Endothelial cell (in vitro differentiated cells): ENCODE data around the gene ACMSD. TPM values are rescaled to one million over a fixed set of nuclear protein-coding genes. Genes with fewer than 3 reads are reported as not detected.

Source experiments
- DNase-seq: peaks from one replicate; pipeline ENCODE4 v3.0.0; 2021; ENCODE audit warnings: low spot score
- H3K27ac Mint-ChIP-seq: one replicate; pipeline ENCODE4 v1.8.0; 2021; ENCODE audit warnings: mixed read lengths, inconsistent platforms; ENCODE audit not compliant: unreplicated experiment
- H3K27me3 Mint-ChIP-seq: one replicate; pipeline ENCODE4 v1.8.0; 2021; ENCODE audit warnings: mild to moderate bottlenecking, moderate library complexity, mixed read lengths, inconsistent platforms; ENCODE audit not compliant: unreplicated experiment
- H3K36me3 Mint-ChIP-seq: one replicate; pipeline ENCODE4 v1.8.0; 2021; ENCODE audit warnings: mild to moderate bottlenecking, low read depth, mixed read lengths, inconsistent platforms; ENCODE audit not compliant: unreplicated experiment
- H3K4me1 Mint-ChIP-seq: one replicate; pipeline ENCODE4 v1.8.0; 2021; ENCODE audit warnings: mild to moderate bottlenecking, mixed read lengths, inconsistent platforms; ENCODE audit not compliant: unreplicated experiment
- H3K4me3 Mint-ChIP-seq: one replicate; pipeline ENCODE4 v1.8.0; 2021; ENCODE audit warnings: mild to moderate bottlenecking, mixed read lengths, inconsistent platforms; ENCODE audit not compliant: unreplicated experiment
- H3K9me3 Mint-ChIP-seq: one replicate; pipeline ENCODE4 v1.8.0; 2021; ENCODE audit warnings: mixed read lengths, inconsistent platforms; ENCODE audit not compliant: unreplicated experiment
- CTCF ChIP-seq: fragments of 200-600 bp; sonication (generic); IDR thresholded peaks from one replicate; pipeline ENCODE4 v1.5.0; 2021; ENCODE audit warnings: antibody characterized with exemption; ENCODE audit not compliant: unreplicated experiment
- total RNA-seq: library from RNA; stranded (reverse); fragmentation: NEBNext Ultra II Directional; extraction: Animal tissue kit (Norgen Biotek cat#: 25700); gene quantifications from one replicate; pipeline ENCODE4 v1.2.1, GENCODE V29; 2021; ENCODE audit not compliant: unreplicated experiment

The ACMSD gene
- total RNA-seq, 1 donor from 2014 or later: not detected

DNA sequence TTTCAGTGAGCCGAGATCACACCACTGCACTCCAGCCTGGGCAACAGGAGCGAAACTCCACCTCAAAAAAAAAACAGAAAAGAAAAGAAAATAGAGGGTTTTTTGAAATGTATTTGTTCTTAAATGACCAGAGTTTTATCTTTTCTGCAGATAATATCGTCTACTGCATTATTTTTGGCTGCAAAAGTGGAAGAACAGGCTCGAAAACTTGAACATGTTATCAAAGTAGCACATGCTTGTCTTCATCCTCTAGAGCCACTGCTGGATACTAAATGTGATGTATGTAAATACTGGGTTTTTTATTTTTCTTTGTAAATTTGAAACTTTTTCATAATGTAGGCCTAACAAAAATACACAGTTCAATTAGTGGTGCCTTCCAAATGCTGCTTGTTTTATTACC lies 98.3 kb downstream of the ACMSD start:
- H3K36me3 Mint-ChIP-seq: peaks cover 11% of the 10 kb centered on the region
- no peak overlapping the region for H3K4me3 Mint-ChIP-seq
- H3K4me1 Mint-ChIP-seq: peaks cover 8% of the 10 kb centered on the region
- H3K27ac Mint-ChIP-seq: no peak overlapping the region
- TF ChIP-seq CTCF: no peak
- H3K27me3 Mint-ChIP-seq: no peaks in the 10 kb centered on the region
- H3K9me3 Mint-ChIP-seq: no peaks in the 10 kb centered on the region
- DNase-seq: no peak

DNA sequence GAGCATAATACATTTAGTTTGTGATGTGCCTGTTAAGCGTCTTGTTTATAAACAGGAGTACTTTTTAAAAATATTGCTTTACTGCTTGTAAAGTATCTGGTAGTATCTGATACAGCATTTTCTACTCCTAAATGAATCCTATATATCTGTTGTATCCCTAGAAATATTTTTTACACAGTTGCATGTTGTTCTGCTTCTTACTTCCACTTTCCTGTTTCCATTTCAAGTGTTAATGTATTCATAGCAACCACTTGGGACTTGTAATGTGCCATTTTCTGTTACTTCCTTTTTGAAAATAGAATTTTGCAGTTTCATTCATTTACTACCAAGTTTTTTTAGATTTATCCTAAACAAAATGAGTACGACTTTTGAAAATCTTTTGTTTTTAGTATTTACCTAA lies 105.1 kb downstream of the ACMSD start:
- TF ChIP-seq CTCF: no peak
- Mint-ChIP-seq H3K4me3 (no peak overlapping the region), H3K36me3 (peaks cover 20% of the 10 kb centered on the region), H3K9me3 (no peaks in the 10 kb centered on the region), H3K27ac (peak overlapping the region; percentile 85), H3K4me1 (peaks cover 3% of the 10 kb centered on the region), H3K27me3 (peaks cover 2% of the 10 kb centered on the region)
- no peak for DNase-seq

GRCh38 chr2:134944975-134945374 lies 106.6 kb downstream of the ACMSD start:
- H3K9me3 Mint-ChIP-seq: no peaks in the 10 kb centered on the region
- DNase-seq: no peak
- peaks cover 3% of the 10 kb centered on the region for H3K4me1 Mint-ChIP-seq
- no peak overlapping the region for H3K27ac Mint-ChIP-seq
- H3K36me3 Mint-ChIP-seq: peaks cover 18% of the 10 kb centered on the region
- no peak for TF ChIP-seq CTCF
- H3K27me3 Mint-ChIP-seq: peaks cover 2% of the 10 kb centered on the region
- no peak overlapping the region for H3K4me3 Mint-ChIP-seq

- H3K4me1 Mint-ChIP-seq: peaks cover 3% of the 10 kb centered on the region
- no peaks in the 10 kb centered on the region for H3K9me3 Mint-ChIP-seq
- TF ChIP-seq CTCF: no peak
- peaks cover 22% of the 10 kb centered on the region for H3K36me3 Mint-ChIP-seq
- no peak overlapping the region for H3K4me3 Mint-ChIP-seq
- H3K27ac Mint-ChIP-seq: peak overlapping the region; percentile 30
- no peak for DNase-seq
- H3K27me3 Mint-ChIP-seq: peaks cover 2% of the 10 kb centered on the region
These were observed 107.7 kb downstream of the ACMSD start for GRCh38 chr2:134946073-134946472.

GRCh38 chr2:134949981-134950708 lies 111.7 kb downstream of the ACMSD start:
- no peaks in the 10 kb centered on the region for H3K9me3 Mint-ChIP-seq
- no peak for TF ChIP-seq CTCF
- no peaks in the 10 kb centered on the region for H3K4me1 Mint-ChIP-seq
- no peak for DNase-seq
- H3K27me3 Mint-ChIP-seq: no peaks in the 10 kb centered on the region
- no peak overlapping the region for H3K4me3 Mint-ChIP-seq
- H3K36me3 Mint-ChIP-seq: peaks cover 44% of the 10 kb centered on the region
- no peak overlapping the region for H3K27ac Mint-ChIP-seq
